Esophagus (tissue), 2 donors: ENCODE measurements around the gene MYH10. TPM values are rescaled to one million over a fixed set of nuclear protein-coding genes. Genes with fewer than 3 reads are reported as not detected.
A peak's percentile ranks its signal among the peaks of the same experiment; 100 is the strongest.

Experiments used
- H3K27ac ChIP-seq, 2 donors: one replicate each; pipeline ENCODE4 v1.5.1; 2013; ENCODE audit warnings: low read depth in 2 of 2, mild to moderate bottlenecking in 2 of 2, inconsistent platforms in 1 of 2, low read length in 1 of 2, moderate library complexity in 1 of 2
- H3K27me3 ChIP-seq, 2 donors: one replicate each; pipeline ENCODE4 v1.6.1; 2013; ENCODE audit warnings: low read length in 2 of 2, control low read depth in 1 of 2, mild to moderate bottlenecking in 1 of 2; ENCODE audit not compliant: insufficient read depth in 2 of 2, control insufficient read depth in 1 of 2
- H3K36me3 ChIP-seq, 2 donors: one replicate each; pipeline ENCODE4 v1.6.1; 2013; ENCODE audit warnings: low read length in 1 of 2; ENCODE audit not compliant: control insufficient read depth in 2 of 2, insufficient read depth in 2 of 2
- H3K4me1 ChIP-seq, 2 donors: one replicate each; pipeline ENCODE4 v1.6.1; 2013; ENCODE audit warnings: low read length in 1 of 2; ENCODE audit not compliant: control insufficient read depth in 2 of 2, insufficient read depth in 2 of 2
- H3K4me3 ChIP-seq, 2 donors: one replicate each; pipeline ENCODE4 v1.5.1; 2013; ENCODE audit warnings: low read length in 2 of 2, mild to moderate bottlenecking in 2 of 2, low read depth in 1 of 2, moderate library complexity in 1 of 2
- H3K9me3 ChIP-seq, 2 donors: one replicate each; pipeline ENCODE4 v1.6.1; 2013; ENCODE audit warnings: mild to moderate bottlenecking in 2 of 2, low read depth in 1 of 2, low read length in 1 of 2, moderate library complexity in 1 of 2; ENCODE audit not compliant: control insufficient read depth in 2 of 2, insufficient read depth in 1 of 2
- WGBS, 2 donors: extraction: QIAGEN DNeasy Blood & Tissue Kit; methylation state at CpG; one replicate each; pipeline ENCODE4 v1.1.7; 2013; 5-methylcytosine and 5-hydroxymethylcytosine counted together
- polyA plus RNA-seq, 2 donors: library from polyadenylated mRNA; stranded (reverse); fragments of 200-250 nt; gene quantifications; one replicate each; pipeline ENCODE4 v1.2.3, GENCODE V29; 2013
- donor health status: healthy with polysubstance abuse.
- donor health status: Bipolar disorder and iron deficiency.

The MYH10 gene
- polyA plus RNA-seq, 2 donors: 2.4 to 3.2 TPM

- Histone ChIP-seq H3K27ac (no peak overlapping the region), H3K36me3 (no peaks in the 10 kb centered on the region), H3K4me3 (peak overlapping the region; percentile 74 to 77), H3K4me1 (peaks cover 4% of the 10 kb centered on the region in 2 donors), H3K27me3 (no peaks in the 10 kb centered on the region), H3K9me3 (no peaks in the 10 kb centered on the region)
- WGBS, 2 donors: 2% methylated on average over 13 of the region's 13 CpGs
Observed at GRCh38 chr17:8631554-8631877, 991 bp upstream of the MYH10 start.

- WGBS, 2 donors: 0% methylated on average over 74 to 85 of the region's 85 CpGs
- H3K27ac ChIP-seq: peak overlapping the region; percentile 13 to 62
- no peaks in the 10 kb centered on the region for H3K27me3 ChIP-seq
- peaks cover 4% of the 10 kb centered on the region in 2 donors for H3K4me1 ChIP-seq
- peak overlapping the region; percentile 74 to 77 for H3K4me3 ChIP-seq
- no peaks in the 10 kb centered on the region for H3K9me3 ChIP-seq
- H3K36me3 ChIP-seq: no peaks in the 10 kb centered on the region
Observed at GRCh38 chr17:8630802-8631553, 453 bp upstream of the MYH10 start.

DNA sequence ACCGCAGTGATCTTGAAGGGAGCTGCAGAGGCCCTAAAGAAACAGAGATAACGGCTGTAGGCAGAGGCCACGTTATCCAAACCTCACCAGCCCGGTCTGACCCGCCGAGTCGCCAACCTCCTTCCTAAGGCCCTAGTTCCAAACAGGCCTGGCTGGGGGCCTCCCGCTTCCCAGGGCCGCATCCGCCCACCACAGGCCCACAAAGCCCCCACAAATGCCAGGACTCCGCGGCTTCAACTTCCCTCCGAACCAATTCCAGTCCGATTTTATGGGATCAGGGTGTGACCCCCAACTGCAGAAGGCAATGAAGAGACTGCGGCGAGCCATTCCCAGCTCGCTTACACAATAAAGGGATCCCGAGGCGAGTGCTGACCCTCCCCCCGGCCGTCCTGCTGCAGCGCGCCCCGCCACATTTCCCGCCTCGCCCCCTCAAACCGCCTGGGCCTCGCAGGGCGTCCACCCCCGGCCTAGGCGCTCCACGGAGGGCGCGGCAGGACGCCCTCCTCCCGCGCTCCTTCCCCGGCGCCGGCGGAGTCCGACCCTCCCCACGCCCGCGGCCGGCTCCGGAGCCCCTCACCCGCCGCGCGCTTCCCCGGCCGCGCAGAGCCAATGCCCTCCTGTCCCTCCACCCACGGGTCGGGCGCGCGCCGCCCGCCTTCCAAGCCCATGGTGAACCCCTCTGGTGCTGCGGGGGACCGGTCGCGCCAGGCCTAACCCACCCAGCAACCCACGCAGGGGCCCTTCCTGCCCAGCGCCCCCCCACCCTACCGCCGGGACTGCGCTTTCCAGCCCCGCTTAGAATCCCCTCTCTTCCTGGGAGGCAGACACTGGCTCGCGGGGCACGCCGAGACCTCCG lies 926 bp downstream of the MYH10 start:
- Histone ChIP-seq H3K4me3 (peak overlapping the region; percentile 74 to 77), H3K9me3 (no peaks in the 10 kb centered on the region), H3K27me3 (no peaks in the 10 kb centered on the region), H3K27ac (peak overlapping the region; percentile 4 to 26), H3K4me1 (peaks cover 4% of the 10 kb centered on the region in 2 donors), H3K36me3 (no peaks in the 10 kb centered on the region)
- 1 to 2% methylated on average over 64 to 76 of the region's 76 CpGs for WGBS, 2 donors

- WGBS, 2 donors: 56 to 60% methylated on average over 8 of the region's 8 CpGs
- H3K9me3 ChIP-seq: no peaks in the 10 kb centered on the region
- H3K27me3 ChIP-seq: no peaks in the 10 kb centered on the region
- H3K27ac ChIP-seq: no peak overlapping the region
- no peaks in the 10 kb centered on the region for H3K36me3 ChIP-seq
- no peak overlapping the region for H3K4me3 ChIP-seq
- peaks cover 4% of the 10 kb centered on the region in 2 donors for H3K4me1 ChIP-seq
Observed at GRCh38 chr17:8628609-8629169, 1.8 kb downstream of the MYH10 start.

DNA sequence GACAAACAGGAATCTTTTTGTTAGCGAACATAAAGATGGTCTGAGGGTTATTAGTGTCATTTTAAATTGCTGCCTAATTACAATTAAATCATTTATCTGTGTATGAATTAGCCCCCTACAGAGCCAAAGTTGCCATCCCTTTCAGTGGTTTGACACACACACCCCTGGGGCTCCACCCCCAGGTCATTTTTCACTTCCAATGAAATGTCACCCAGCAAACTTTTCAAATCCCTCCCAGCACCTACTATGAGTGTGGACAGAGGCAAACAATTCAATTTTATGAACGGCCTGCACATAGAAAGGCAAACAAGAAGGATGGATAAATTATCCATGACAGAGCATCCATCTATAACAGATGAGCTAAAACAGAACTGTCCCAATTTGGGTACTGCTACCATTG lies 2.4 kb downstream of the MYH10 start:
- Histone ChIP-seq H3K9me3 (no peaks in the 10 kb centered on the region), H3K36me3 (no peaks in the 10 kb centered on the region), H3K27ac (no peak overlapping the region), H3K4me1 (peaks cover 4% of the 10 kb centered on the region in 2 donors), H3K4me3 (no peak overlapping the region), H3K27me3 (no peaks in the 10 kb centered on the region)
- 84 to 87% methylated on average over 2 of the region's 2 CpGs for WGBS, 2 donors

GRCh38 chr17:8623591-8623990 lies 6.9 kb downstream of the MYH10 start:
- 87 to 89% methylated on average over 2 of the region's 2 CpGs for WGBS, 2 donors
- H3K27me3 ChIP-seq: no peaks in the 10 kb centered on the region
- no peak overlapping the region for H3K4me3 ChIP-seq
- H3K9me3 ChIP-seq: no peaks in the 10 kb centered on the region
- no peaks in the 10 kb centered on the region for H3K36me3 ChIP-seq
- H3K4me1 ChIP-seq: no peaks in the 10 kb centered on the region
- H3K27ac ChIP-seq: no peak overlapping the region

DNA sequence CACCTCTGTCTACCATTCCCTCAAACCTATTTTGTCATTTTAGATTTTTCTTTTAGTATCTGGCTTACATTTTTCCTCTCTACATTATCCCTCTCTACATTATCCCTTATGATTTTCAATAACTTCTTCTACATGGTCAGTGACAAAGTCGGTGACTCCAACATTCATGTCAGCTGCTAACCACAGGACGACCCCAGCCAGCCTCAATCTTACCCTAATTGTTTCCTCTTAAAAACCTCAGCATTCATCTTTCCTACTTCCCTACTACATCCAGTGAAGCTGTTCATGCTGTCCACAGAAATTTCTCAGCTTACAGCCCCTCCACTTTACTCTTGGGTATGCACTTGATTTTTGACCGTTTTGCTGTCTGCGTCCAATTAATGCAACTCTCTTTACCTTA lies 8.3 kb downstream of the MYH10 start:
- WGBS, 2 donors: 83 to 93% methylated on average over 4 of the region's 4 CpGs
- Histone ChIP-seq H3K4me1 (no peaks in the 10 kb centered on the region), H3K27ac (no peak overlapping the region), H3K27me3 (no peaks in the 10 kb centered on the region), H3K4me3 (no peak overlapping the region), H3K9me3 (no peaks in the 10 kb centered on the region), H3K36me3 (no peaks in the 10 kb centered on the region)

DNA sequence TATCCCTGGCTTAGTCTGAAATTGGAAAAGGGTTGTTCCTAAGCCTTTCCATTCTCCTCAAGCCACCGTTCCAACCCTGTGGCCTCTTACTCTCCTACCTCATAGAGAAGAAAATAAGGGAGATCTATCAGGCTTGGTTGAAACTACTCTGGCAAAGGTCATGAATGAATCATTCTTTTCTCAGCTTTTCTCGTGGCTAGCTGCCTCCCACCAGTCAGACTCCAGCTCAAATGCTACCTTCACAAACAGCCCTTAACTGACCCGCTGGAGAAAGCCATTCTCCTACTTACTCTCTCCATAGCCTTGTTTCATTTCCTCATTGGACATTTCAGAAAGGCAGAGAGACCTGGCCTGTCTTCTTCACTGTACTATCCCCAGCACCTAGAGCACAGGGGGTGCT lies 8.9 kb downstream of the MYH10 start:
- Histone ChIP-seq H3K4me1 (no peaks in the 10 kb centered on the region), H3K9me3 (no peaks in the 10 kb centered on the region), H3K36me3 (no peaks in the 10 kb centered on the region), H3K27me3 (no peaks in the 10 kb centered on the region), H3K4me3 (no peak overlapping the region), H3K27ac (no peak overlapping the region)
- 62 to 66% methylated on average over 3 of the region's 3 CpGs for WGBS, 2 donors

DNA sequence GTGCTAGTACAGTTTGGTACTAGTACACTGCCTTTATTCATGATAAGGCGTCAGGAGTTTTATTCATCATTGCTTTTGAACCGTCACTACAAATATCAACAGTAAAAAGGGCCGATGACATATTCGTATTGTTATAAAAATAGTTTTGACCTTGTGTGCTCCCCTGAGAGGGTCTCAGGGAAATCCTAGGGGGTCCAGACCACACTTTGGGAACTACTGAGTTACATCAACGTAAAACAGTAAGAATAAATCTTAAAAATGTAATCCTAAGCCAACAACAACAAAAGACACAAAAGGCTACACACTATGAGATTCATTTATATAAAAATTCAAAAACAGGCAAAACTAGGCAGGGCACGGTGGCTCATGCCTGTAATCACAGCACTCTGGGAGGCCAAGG lies 11.2 kb downstream of the MYH10 start:
- Histone ChIP-seq H3K4me1 (no peaks in the 10 kb centered on the region), H3K9me3 (no peaks in the 10 kb centered on the region), H3K36me3 (no peaks in the 10 kb centered on the region), H3K4me3 (no peak overlapping the region), H3K27ac (no peak overlapping the region), H3K27me3 (no peaks in the 10 kb centered on the region)
- WGBS, 2 donors: 85 to 86% methylated on average over 6 of the region's 6 CpGs
